ENCODE measurements around the gene RINL. TPM values are rescaled to one million over a fixed set of nuclear protein-coding genes. Genes with fewer than 3 reads are reported as not detected.
"Not testable (repeated sequence)": the region's sequence is repeated elsewhere in the genome, so short reads cannot be mapped to it uniquely, and the experiment has no call there.

The RINL gene
- polyA plus RNA-seq, 5 donors, result 6.4 to 9.4 (median 8.4) TPM

- DNase-seq, result no peak
These were observed 40.4 kb downstream of the RINL start for GRCh38 chr19:38837656-38838121.

GRCh38 chr19:38836983-38837626 lies 41.0 kb downstream of the RINL start:
- DNase-seq, result no peak

GRCh38 chr19:38836159-38836982 lies 41.7 kb downstream of the RINL start:
- DNase-seq, result peak; percentile 83 to 85

GRCh38 chr19:38834590-38834989 lies 43.5 kb downstream of the RINL start:
- DNase-seq, result no peak

- no peak for DNase-seq
These were observed 44.0 kb downstream of the RINL start for GRCh38 chr19:38834104-38834490.

- peak in 1 of 2 donors; percentile 24 for DNase-seq
These were observed 45.0 kb downstream of the RINL start for GRCh38 chr19:38833092-38833425.

GRCh38 chr19:38831142-38831605 lies 46.9 kb downstream of the RINL start:
- peak; percentile 62 to 65 for DNase-seq

GRCh38 chr19:38830039-38830733 lies 47.9 kb downstream of the RINL start:
- DNase-seq, result no peak

GRCh38 chr19:38829203-38829602 lies 48.9 kb downstream of the RINL start:
- DNase-seq, result not testable (repeated sequence)

- no peak for DNase-seq
These were observed 51.1 kb downstream of the RINL start for GRCh38 chr19:38826856-38827551.

GRCh38 chr19:38825936-38826335 lies 52.1 kb downstream of the RINL start:
- DNase-seq, result not testable (repeated sequence)

GRCh38 chr19:38821230-38821825 lies 56.7 kb downstream of the RINL start:
- DNase-seq, result not testable (repeated sequence)

- no peak for DNase-seq
These were observed 58.7 kb downstream of the RINL start for GRCh38 chr19:38819231-38819920.

Other genes with a start within 250 kb of the RINL start
- gene ACTN4, start 230.6 kb downstream of the RINL start, polyA plus RNA-seq (ENCODE audit: insufficient read depth in 1 of 5, insufficient read length in 5 of 5, low replicate concordance in 1 of 5), result 100 to 1,000 TPM; 331 to 403 (median 384) TPM
- gene CAPN12, start 133.8 kb downstream of the RINL start, polyA plus RNA-seq (ENCODE audit: insufficient read depth in 1 of 5, insufficient read length in 5 of 5, low replicate concordance in 1 of 5), result 1 to 10 TPM; 2.4 to 5.7 (median 3.6) TPM
- 1 to 10 TPM in 2 of 5 donors, under 1 TPM in 2, not detected in 1; 0.26 to 2.2 (median 1.2) TPM for gene LGALS7, start 104.8 kb downstream of the RINL start, polyA plus RNA-seq (ENCODE audit: insufficient read depth in 1 of 5, insufficient read length in 5 of 5, low replicate concordance in 1 of 5)
- gene LGALS7B, start 89.1 kb downstream of the RINL start, polyA plus RNA-seq (ENCODE audit: insufficient read depth in 1 of 5, insufficient read length in 5 of 5, low replicate concordance in 1 of 5), result 1 to 10 TPM in 3 of 5 donors, under 1 TPM in 1, not detected in 1; 0.71 to 1.2 (median 1.1) TPM
- gene LGALS4, start 65.3 kb downstream of the RINL start, polyA plus RNA-seq (ENCODE audit: insufficient read depth in 1 of 5, insufficient read length in 5 of 5, low replicate concordance in 1 of 5), result 1 to 10 TPM in 4 of 5 donors, under 1 TPM in 1; 0.83 to 4.7 (median 2.5) TPM
- gene ECH1, start 46.5 kb downstream of the RINL start, polyA plus RNA-seq (ENCODE audit: insufficient read depth in 1 of 5, insufficient read length in 5 of 5, low replicate concordance in 1 of 5), result 100 to 1,000 TPM in 3 of 5 donors, 10 to 100 TPM in 2; 86.0 to 132 (median 117) TPM
- gene HNRNPL, start 28.3 kb downstream of the RINL start, polyA plus RNA-seq (ENCODE audit: insufficient read depth in 1 of 5, insufficient read length in 5 of 5, low replicate concordance in 1 of 5), result 100 to 1,000 TPM; 370 to 435 (median 405) TPM
- 10 to 100 TPM; 46.7 to 60.0 (median 56.8) TPM for gene SIRT2, start 21.3 kb upstream of the RINL start, polyA plus RNA-seq (ENCODE audit: insufficient read depth in 1 of 5, insufficient read length in 5 of 5, low replicate concordance in 1 of 5)
- 10 to 100 TPM in 1 of 5 donors, 1 to 10 TPM in 4; 4.7 to 10.1 (median 5.5) TPM for gene NFKBIB, start 21.7 kb upstream of the RINL start, polyA plus RNA-seq (ENCODE audit: insufficient read depth in 1 of 5, insufficient read length in 5 of 5, low replicate concordance in 1 of 5)
- 1 to 10 TPM in 2 of 5 donors, under 1 TPM in 2, not detected in 1; 0.46 to 1.1 (median 0.80) TPM for gene CCER2, start 33.9 kb upstream of the RINL start, polyA plus RNA-seq (ENCODE audit: insufficient read depth in 1 of 5, insufficient read length in 5 of 5, low replicate concordance in 1 of 5)
- gene SARS2, start 52.5 kb upstream of the RINL start, polyA plus RNA-seq (ENCODE audit: insufficient read depth in 1 of 5, insufficient read length in 5 of 5, low replicate concordance in 1 of 5), result 10 to 100 TPM; 28.8 to 42.3 (median 37.7) TPM
- 10 to 100 TPM; 10.9 to 25.8 (median 15.0) TPM for gene MRPS12, start 52.7 kb upstream of the RINL start, polyA plus RNA-seq (ENCODE audit: insufficient read depth in 1 of 5, insufficient read length in 5 of 5, low replicate concordance in 1 of 5)
- 10 to 100 TPM; 36.5 to 48.9 (median 44.2) TPM for gene FBXO17, start 97.5 kb upstream of the RINL start, polyA plus RNA-seq (ENCODE audit: insufficient read depth in 1 of 5, insufficient read length in 5 of 5, low replicate concordance in 1 of 5)
- gene FBXO27, start 154.3 kb upstream of the RINL start, polyA plus RNA-seq (ENCODE audit: insufficient read depth in 1 of 5, insufficient read length in 5 of 5, low replicate concordance in 1 of 5), result 1 to 10 TPM; 3.6 to 5.1 (median 4.1) TPM
- under 1 TPM; 0.08 to 0.16 (median 0.14) TPM for gene ACP7, start 206.1 kb upstream of the RINL start, polyA plus RNA-seq (ENCODE audit: insufficient read depth in 1 of 5, insufficient read length in 5 of 5, low replicate concordance in 1 of 5)
- gene PAK4, start 247.5 kb upstream of the RINL start, polyA plus RNA-seq (ENCODE audit: insufficient read depth in 1 of 5, insufficient read length in 5 of 5, low replicate concordance in 1 of 5), result 10 to 100 TPM; 32.3 to 71.0 (median 52.4) TPM

Data from right lung (tissue), 5 donors.